NCI-H460 (cell line): ENCODE data around the gene INSC. TPM values are rescaled to one million over a fixed set of nuclear protein-coding genes. Genes with fewer than 3 reads are reported as not detected.

Source experiments
- DNase-seq: peaks from one replicate; pipeline ENCODE4 v3.0.0-alpha.2; 2016; ENCODE audit warnings: low read depth; ENCODE audit errors: extremely low read depth
- total RNA-seq: library from RNA; depleted of rRNA; stranded (reverse); fragments of >200 nt; shearing (Covaris generic); gene quantifications from 2 replicates; pipeline ENCODE4 v1.2.3, GENCODE V29; 2014; rRNA removed

The INSC gene
- total RNA-seq, 1 experiment from 2014 or later = 0.17 TPM

- no peak for DNase-seq
These were observed 163.4 kb downstream of the INSC start for GRCh38 chr11:15278128-15278527.

GRCh38 chr11:15280393-15280792 is 165.7 kb downstream of the INSC start:
- DNase-seq = no peak

GRCh38 chr11:15282754-15283153 is 168.0 kb downstream of the INSC start:
- DNase-seq = no peak

GRCh38 chr11:15286465-15286864 is 171.7 kb downstream of the INSC start:
- DNase-seq = no peak

GRCh38 chr11:15288863-15289262 is 174.1 kb downstream of the INSC start:
- no peak for DNase-seq

GRCh38 chr11:15289723-15290122 is 175.0 kb downstream of the INSC start:
- DNase-seq = no peak

GRCh38 chr11:15291885-15292284 is 177.2 kb downstream of the INSC start:
- no peak for DNase-seq

GRCh38 chr11:15293975-15294620 is 179.4 kb downstream of the INSC start:
- DNase-seq = no peak

GRCh38 chr11:15295695-15296094 is 181.0 kb downstream of the INSC start:
- no peak for DNase-seq

Other genes with a start within 250 kb of the INSC start
- gene CYP2R1, start 222.7 kb upstream of the INSC start, total RNA-seq = 23.0 and 26.1 TPM in 2 replicates
- 0.29 and 1.3 TPM in 2 replicates for gene CALCA, start 142.6 kb upstream of the INSC start, total RNA-seq
- 0.05 and 0.26 TPM in 2 replicates for gene CALCB, start 41.3 kb upstream of the INSC start, total RNA-seq